GM18873 (cell line): ENCODE data around the gene NAMPT.
"Not testable (repeated sequence)": the region's sequence is repeated elsewhere in the genome, so short reads cannot be mapped to it uniquely, and the experiment has no call there.

Experiments used
- ATAC-seq: cut with Tn5 transposase; IDR thresholded peaks from one replicate; pipeline ENCODE4 v1.9.1; 2021; ENCODE audit warnings: mild to moderate bottlenecking, moderate library complexity, moderate number of reproducible peaks; ENCODE audit not compliant: unreplicated experiment, low FRiP score

Gene NAMPT

DNA sequence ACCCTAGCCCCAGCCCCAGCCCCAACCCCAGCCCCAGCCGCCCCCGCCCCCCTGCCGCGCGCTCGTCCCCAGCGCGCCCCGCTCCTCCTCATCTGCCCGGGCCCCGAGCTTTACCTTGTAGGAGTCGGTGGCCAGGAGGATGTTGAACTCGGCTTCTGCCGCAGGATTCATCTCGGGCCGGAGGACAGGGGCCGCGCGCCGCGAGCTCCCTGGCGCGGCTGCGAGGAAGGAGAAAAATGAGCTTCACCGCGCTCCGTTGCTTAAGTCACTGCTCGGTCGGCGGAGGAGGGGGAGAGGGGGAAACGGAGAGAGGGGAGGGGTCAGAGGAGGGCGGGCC lies at the start of gene NAMPT:
NAMPT (minus strand) TSS at position 270 of the 337 bp plus-strand sequence; CDS start at position 171, 99 bp downstream.
- no peak for ATAC-seq

DNA sequence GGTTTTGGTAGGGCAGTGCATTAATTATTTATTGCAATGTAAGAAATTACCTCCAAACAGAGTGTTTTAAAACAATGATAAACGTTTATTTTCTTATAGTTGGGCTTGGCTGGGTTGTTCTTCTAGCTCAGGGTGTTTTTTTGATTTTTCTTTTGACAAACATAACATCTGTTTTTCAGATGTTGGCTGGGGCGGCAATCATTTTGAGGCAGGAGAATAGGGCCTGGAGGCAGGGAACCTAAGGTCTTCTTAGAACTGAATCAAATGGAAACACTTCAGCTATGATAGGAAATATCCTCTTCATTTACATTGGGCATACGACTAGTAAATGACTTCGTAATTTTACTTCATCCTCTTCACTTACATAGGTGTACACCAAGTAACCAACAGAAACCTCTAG lies 47.4 kb upstream of the NAMPT start:
- no peak for ATAC-seq

DNA sequence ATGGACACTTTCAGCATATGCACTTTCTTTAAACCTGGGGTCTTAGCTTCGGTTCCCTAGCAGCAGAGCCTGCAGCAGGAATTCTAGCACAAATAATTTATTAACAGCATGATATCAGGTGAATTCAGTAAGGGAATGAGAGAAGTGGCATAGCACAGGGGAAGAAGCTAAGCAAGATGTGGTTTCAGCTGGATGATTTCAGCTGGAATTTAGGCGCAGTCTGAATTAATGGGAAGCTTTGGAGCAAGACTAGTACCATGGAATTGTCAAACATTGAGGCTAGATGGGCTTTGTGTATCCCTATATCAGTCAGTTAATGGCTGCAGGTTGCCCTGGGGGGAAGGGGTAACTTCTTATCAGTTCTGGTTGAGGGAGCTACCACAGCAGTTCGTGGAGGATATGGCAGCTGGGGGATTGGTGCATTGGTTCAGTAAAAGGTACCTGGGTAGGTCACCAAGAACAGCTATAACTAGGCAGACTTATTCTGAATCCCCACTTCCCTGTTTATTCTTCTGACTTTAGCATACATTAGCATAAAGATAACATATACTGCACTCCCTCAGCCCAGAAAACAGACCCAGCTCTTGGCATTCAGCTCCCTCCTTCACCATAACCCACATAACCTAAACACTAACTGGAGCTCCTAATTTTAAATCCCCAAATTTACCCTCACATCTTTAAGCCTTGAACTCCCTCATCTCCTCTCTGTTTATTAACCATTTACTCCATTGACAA lies 46.8 kb upstream of the NAMPT start:
- no peak for ATAC-seq

DNA sequence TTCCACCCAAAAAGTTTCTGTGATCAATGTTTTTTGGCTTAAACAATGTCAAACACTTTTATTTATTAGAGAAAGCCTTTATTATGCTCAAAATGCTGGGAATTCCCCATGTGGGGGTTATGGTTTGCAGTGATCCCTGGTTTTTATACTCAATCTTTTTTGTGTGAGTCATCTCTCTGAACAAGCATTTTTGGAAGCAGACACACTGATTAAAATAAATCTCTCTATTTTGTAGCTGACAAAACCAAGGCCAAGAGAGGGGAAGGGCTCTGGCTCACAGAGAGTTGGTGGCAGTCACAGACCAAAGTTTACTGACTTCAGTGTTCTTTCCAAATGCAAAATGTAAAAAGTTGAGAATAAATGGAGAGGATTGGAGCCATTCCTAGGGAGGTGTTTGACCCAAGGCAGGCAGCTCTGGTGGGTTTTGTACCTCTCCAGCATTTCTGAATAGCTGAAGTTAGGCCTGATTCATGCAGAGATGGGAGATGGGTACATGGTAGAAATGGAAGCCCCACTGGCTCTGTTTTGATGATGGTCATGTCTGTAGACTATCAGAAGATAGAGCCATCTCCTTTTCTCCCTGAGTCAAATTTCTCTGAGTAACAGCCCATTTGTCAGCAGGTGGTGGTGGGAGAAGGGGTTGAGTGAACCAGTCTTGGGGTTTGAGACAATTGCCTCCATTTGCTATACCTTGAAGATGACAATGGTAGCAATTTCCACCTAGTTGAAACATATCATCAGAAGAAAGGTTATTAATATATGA lies 45.4 kb upstream of the NAMPT start:
- ATAC-seq = no peak

DNA sequence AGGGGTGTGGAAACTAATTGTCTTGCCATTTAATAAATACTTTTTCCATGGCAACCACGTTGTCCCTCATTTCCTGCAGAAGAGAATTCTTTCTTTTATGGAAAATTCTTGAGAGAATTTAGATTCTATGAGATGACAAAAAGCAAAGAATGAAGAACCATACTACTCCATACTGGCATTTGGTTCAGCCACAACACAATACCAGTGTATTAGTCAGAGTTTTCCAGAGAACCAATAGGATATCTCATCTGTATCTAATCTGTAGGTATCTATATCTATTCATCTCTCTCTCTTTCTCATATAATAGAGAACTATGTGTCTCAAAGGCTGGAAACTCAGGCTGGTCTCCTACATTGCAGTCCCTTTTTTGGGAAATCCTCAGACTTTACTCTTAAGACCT lies 44.6 kb upstream of the NAMPT start:
- no peak for ATAC-seq

DNA sequence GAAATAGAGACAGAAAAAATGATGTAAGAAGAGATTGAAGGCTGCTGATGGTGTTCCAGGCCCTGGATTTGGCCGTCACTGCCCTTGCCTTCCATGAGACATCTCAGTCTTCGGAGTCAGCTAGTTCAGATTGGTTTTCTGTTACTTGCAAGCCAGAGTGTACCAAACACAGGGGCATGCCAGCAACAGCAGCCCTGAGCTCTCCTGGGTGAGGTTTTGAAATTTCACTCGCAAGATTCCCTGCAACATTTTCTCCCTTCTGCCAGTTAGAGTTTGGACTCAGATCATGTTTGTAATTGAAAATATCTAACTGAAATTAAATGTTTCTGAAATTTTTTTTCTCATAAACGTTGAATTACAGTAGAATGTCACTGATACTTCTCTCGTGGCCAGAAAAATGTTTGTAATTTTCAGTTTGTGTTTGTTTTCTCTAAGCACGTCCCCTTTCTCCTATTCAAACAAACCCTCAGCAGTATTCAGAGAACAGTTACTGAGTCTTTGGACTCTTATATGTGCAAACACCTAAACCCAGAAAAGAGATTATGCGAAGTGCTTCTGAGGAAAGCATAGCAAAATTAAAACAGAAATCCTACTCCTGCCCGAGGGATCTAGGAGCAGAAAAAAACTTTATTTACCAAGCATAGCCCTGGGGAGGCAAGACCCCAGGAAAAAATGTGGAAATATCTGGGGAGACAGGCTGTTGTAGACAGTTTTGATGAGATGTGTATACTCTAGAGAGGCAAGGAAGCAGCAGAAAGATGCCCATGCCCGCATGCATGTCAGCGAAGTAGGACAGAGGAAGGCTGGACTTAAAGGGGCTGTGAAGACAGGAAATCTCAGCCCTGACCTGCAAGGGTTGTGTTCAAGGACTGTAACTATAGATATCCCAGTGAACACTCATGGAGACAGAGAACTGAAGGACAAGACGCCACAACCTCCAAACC lies 43.0 kb upstream of the NAMPT start:
- ATAC-seq = no peak

DNA sequence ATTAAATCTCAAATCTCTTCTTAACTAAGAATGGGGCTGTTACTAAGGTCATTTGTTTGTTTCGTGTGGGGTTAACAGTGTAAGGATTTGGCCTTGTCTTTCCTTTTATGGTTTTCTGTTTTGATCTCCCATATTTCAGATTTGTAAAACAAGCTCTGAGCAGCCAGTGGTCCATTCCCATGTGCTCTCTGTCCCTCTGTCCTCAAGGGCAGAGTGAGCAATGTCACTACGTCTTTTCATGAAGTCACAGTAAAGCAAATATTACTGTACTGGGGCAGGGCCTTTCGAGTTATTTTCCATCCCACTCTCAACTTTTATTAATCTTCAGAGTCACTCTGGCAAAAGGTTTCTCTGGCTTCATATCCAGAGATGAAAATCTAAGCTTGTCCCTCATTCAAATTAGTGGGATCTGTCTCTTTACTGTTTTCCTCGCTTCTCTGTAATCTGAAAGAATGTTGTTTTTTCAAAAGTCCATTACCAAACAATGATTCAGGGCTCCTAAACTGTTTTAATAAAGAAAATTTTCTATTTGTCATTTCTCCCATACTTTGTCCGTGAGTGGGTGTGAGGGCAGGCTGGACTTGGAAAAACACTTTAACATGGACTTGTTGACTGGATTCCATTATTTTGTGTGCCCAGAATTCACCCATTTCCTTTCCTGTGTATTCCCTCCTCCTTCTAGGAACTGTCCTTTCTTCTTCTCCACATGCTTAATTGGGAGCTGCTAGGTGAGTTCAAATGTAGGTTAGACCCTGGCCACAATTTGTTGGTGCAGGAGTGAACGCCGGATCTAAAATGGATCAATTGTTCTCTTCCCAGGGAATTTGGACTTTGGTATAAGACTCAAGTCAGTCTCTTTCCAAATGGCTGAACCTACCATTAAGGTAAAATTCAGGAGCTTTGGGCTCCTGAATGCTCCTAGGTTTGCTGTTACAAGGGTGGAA lies 42.1 kb upstream of the NAMPT start:
- ATAC-seq = no peak

DNA sequence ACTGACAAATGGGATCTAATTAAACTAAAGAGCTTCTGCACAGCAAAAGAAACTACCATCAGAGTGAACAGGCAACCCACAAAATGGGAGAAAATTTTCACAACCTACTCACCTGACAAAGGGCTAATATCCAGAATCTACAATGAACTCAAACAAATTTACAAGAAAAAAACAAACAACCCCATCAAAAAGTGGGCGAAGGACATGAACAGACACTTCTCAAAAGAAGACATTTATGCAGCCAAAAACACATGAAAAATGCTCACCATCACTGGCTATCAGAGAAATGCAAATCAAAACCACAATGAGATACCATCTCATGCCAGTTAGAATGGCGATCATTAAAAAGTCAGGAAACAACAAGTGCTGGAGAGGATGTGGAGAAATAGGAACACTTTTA lies 39.7 kb upstream of the NAMPT start:
- not testable (repeated sequence) for ATAC-seq

DNA sequence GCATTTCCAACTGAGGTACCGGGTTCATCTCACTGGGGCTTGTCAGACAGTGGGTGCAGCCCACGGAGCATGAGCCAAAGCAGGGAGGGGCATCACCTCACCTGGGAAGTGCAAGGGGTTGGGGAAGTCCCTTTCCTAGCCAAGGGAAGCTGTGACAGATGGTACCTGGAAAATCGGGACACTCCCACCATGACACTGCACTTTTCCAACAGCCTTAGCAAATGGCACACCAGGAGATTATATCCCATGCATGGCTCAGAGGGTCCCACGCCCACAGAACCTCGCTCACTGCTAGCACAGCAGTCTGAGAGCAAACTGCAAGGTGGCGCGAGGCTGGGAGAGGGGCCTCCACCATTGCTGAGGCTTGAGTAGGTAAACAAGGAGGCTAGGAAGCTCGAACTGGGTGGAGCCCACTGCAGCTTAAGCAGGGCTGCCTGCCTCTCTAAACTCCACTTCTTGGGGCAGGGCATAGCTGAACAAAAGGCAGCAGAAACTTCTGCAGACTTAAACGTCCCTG lies 35.5 kb upstream of the NAMPT start:
- ATAC-seq = not testable (repeated sequence)

DNA sequence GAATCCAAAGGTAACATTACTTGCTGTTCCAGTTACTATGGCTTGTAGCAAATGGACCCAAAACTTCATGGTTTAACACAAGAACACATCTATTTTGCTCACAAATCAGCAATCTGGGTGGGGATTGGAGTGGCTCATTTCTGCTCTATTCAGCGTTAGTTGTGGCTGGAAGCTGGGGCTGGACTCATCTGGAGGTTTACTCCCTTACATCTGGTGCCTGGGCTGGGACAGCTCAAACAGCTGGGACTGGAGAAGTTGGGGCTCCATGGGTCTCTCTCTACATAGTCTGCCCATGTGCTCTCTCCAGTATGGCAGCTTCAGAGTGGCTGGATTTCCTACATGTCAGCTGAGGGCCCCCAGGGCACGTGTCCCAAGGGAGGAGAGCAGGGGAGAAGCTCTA lies 33.7 kb upstream of the NAMPT start:
- no peak for ATAC-seq

DNA sequence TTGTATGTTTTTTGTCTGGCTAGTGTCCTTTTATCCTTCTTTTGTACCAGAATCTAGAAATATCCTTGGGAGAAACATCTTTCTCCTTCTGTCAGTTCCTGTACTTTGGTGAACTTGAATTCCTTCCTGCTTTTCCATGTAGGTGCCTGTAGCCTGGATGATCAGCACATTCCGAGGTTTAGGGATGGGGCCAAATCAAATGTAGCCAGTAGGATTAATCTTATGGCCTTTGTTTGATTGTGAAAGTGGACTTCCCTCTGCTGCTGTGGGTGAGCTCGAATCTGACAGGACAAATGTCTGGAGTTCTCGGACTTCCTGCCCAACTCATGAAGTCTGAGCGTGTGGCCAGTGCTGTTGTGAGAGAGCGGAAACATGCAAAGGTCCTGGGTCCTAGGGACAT lies 33.2 kb upstream of the NAMPT start:
- ATAC-seq = no peak

DNA sequence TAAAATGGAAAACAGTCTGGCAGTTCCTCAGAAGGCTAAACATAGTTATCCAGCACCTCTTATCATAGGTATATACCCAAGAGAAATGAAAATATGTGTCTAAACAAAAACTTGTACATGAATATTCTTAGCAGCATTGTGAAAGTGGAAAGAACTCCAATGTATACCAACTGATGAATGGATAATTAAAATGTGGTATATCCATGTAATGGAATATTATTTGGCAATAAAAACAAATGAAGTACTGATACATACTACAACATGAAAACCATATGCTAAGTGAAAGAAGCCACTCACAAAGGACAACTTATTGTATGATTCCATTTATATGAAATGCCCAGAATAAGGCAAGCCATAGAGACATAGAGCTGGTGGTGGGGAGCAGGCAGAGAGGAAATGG lies 32.2 kb upstream of the NAMPT start:
- no peak for ATAC-seq

DNA sequence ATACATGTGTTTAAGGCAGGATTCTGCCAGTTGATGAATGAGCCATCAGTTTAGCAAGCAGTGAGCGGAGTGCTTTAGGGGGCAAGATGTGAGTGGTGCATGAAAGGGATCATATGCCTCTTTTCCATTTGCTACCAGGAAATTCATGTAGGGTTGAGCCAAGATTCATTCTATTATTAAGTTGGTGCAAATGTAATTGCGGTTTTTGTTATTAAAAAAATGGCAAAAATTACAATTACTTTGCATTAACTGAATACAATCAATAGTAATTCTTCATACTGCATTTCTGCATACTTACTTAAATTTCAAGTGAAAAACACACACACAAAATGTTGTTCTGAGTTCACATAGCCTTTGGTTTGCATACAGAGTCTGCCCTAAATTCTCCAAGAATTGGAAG lies 30.1 kb upstream of the NAMPT start:
- ATAC-seq = no peak

DNA sequence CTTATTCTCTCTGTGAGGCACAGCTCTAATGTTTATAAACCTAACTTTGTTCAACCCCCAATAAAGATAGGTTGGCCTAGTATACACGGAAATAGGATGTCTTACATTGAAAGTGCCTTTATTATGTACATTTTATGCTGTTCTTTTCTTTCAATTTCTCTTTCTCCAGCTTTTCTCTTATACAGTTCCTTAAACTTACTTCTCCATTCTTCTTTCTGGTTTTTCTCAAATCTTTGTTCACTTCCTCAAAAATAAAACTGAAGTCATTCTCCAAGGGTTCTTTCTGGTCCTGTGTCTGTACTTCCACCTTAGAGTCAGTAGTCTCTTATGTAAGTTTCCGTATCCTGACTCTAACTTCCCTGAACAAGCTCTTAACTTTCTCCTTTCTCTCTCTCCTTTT lies 29.2 kb upstream of the NAMPT start:
- ATAC-seq = no peak

DNA sequence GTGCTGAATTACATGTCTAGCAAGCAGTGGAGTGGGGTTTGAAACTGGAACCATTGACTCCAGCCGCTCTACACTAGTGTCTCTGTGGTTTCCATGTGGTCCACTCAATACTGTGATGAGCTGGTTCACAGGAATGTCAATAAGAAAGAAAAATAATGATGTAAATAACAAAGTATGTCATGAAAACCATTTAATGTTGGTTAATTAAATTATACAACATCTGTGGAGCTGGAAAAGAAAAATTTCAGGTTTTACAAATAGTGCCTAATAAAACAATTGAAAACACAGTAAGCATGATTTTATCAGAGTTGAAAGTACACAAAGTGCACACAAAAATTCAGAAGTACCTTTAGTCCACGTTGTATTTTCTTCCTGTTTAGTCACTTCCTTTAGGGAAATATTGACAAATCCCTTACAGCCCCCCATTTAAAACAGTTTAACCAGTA lies 28.7 kb upstream of the NAMPT start:
- no peak for ATAC-seq

DNA sequence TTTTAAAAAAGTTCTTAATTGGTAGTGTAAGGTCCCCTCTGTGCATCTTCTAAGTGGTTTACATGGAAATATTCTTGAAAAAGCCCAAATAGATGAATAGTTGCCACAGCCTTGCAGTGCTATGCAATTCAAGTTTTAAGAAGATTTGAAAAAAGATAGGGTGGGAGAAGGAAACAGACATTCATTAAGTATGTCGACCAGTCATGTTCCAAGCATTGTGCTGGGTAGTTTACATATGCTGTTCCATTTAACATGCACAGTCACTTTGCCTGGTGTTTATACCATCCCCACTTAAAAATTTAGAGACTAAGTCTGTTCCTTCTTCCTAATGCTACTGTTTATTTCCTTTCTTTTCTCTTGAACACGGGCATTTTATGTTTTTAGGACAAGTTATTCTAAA lies 28.1 kb upstream of the NAMPT start:
- no peak for ATAC-seq

DNA sequence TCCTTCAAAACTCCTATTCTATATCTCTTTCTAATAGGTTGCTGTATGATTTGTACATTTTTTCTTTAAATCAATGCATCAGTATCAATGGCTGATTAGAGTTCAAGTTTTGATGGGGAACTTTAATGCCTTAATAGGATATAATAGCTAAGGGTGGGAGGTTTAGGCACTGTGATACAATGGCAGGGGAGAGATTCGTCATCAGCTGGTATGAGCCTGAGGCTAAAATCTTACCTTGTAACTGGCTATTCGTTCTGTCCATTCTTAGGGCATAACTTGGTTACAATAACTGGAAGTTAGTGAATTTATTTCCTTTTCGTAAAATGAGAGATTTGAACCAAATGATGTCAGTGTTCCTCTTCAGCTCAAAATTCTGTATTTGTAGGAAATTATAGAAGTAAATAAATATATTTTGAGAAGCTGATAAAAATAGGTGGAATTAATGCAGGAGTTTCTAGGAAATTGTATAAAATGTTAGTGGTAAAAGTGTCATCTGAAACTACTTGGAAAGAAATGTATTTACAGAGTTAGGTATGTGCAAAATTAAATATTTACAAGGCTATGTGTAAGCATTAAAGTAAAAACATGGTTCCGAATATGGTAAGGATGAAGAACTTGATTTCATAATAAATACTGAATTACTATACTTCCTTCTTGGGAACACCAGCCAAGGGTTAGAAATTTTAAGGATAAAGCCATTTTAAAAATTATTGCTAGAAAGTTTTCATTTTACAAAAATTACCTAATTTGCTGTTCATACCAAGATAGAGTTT lies 27.5 kb upstream of the NAMPT start:
- ATAC-seq = no peak

DNA sequence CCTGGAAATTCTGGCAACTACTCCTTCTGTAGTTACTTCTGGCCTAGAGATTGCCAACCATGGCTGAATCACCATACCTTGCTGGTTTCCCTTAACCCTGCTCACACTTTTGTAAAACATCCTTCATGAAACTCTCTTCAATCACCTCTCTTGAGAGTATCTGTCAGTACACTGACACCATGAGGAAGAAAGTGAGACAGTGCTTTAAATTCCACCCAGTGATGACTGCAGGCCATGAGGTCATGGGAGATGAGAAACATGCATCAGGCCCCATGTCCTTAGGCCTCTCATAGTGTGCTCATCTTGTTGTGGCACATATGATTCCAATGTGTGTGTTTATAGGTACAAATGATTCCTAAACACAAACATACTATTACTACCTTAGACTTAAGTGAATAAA lies 24.6 kb upstream of the NAMPT start:
- no peak for ATAC-seq

DNA sequence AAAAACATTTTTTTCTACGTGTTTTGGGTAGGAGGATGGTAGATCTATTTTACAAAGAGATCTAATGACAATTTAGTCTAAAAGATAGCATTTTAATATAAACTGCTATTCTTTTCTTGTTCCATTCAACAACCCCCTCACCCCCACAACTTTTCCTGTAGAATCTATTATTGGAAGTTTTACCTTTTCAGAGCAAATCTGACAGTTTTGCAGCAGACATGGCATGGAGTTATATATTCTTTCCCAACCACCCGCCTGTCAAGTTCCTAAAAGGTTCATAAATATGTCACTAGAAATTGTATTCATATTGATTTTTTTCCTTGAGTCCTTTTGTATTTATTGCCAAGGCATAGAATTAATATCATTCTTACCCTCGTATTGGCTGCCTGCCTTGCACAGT lies 21.5 kb upstream of the NAMPT start:
- ATAC-seq = no peak
